ENCODE data around the gene C17orf67. TPM values are rescaled to one million over a fixed set of nuclear protein-coding genes. Genes with fewer than 3 reads are reported as not detected.

Gene C17orf67
- total RNA-seq, 1 donor from 2014 or later = 2.4 TPM

- Mint-ChIP-seq H3K27ac (ENCODE audit: unreplicated experiment) (no peak overlapping the region), H3K36me3 (ENCODE audit: unreplicated experiment) (no peaks in the 10 kb centered on the region), H3K4me1 (ENCODE audit: unreplicated experiment) (no peaks in the 10 kb centered on the region), H3K9me3 (ENCODE audit: unreplicated experiment) (no peaks in the 10 kb centered on the region), H3K4me3 (ENCODE audit: unreplicated experiment) (no peak overlapping the region), H3K27me3 (ENCODE audit: unreplicated experiment) (peaks cover 3% of the 10 kb centered on the region)
- TF ChIP-seq, protein P1, sequence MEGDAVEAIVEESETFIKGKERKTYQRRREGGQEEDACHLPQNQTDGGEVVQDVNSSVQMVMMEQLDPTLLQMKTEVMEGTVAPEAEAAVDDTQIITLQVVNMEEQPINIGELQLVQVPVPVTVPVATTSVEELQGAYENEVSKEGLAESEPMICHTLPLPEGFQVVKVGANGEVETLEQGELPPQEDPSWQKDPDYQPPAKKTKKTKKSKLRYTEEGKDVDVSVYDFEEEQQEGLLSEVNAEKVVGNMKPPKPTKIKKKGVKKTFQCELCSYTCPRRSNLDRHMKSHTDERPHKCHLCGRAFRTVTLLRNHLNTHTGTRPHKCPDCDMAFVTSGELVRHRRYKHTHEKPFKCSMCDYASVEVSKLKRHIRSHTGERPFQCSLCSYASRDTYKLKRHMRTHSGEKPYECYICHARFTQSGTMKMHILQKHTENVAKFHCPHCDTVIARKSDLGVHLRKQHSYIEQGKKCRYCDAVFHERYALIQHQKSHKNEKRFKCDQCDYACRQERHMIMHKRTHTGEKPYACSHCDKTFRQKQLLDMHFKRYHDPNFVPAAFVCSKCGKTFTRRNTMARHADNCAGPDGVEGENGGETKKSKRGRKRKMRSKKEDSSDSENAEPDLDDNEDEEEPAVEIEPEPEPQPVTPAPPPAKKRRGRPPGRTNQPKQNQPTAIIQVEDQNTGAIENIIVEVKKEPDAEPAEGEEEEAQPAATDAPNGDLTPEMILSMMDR (IDR thresholded peaks at IDR 0.05) = no peak
- DNase-seq (ENCODE audit: extremely low spot score, unreplicated experiment) = no peak
These were observed 29.3 kb downstream of the C17orf67 start for GRCh38 chr17:56804454-56804853.

GRCh38 chr17:56803071-56803470, 30.6 kb downstream of the C17orf67 start:
- H3K27ac Mint-ChIP-seq (ENCODE audit: unreplicated experiment) = no peak overlapping the region
- H3K27me3 Mint-ChIP-seq (ENCODE audit: unreplicated experiment) = peaks cover 5% of the 10 kb centered on the region
- H3K4me1 Mint-ChIP-seq (ENCODE audit: unreplicated experiment) = no peaks in the 10 kb centered on the region
- H3K36me3 Mint-ChIP-seq (ENCODE audit: unreplicated experiment) = no peaks in the 10 kb centered on the region
- H3K4me3 Mint-ChIP-seq (ENCODE audit: unreplicated experiment) = no peak overlapping the region
- no peak for DNase-seq (ENCODE audit: extremely low spot score, unreplicated experiment)
- no peaks in the 10 kb centered on the region for H3K9me3 Mint-ChIP-seq (ENCODE audit: unreplicated experiment)
- TF ChIP-seq, protein P1 (IDR thresholded peaks at IDR 0.05) = no peak

DNA sequence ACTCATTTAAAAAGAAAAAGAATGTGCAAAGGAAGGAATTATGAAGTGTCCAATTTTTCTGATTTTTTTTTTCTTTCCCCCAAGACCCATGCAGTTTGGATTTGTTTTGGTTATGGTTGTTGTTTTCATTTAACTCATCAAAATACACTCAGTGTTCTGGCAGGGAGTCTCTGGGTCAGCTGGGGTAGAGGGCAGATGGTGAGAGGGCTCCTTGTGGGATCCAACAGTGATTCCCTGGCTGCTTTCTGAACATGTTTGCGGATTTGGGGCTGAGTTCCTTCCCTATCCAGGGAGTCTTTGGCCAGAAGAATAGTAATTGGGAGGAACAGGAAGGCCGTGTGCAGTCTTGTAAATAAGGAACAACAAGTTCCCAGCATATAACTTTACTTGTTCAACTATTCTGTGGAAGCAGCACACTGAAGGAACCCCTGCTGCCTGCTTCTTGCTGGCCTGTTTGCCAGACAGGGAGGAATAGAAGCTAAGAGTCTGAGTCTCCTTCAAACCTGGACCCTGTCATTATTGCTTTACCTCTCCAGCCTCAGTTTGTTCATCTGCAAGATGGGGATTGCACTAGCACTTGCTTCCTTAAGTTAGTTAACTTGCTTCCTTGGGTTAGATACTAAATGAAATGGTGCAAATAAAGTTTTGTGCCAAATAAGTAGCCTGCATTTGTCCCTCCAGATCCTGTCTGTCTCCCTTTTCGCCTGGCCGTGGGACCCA, 32.1 kb downstream of the C17orf67 start:
- H3K9me3 Mint-ChIP-seq (ENCODE audit: unreplicated experiment) = no peaks in the 10 kb centered on the region
- H3K4me3 Mint-ChIP-seq (ENCODE audit: unreplicated experiment) = no peak overlapping the region
- peaks cover 8% of the 10 kb centered on the region for H3K27me3 Mint-ChIP-seq (ENCODE audit: unreplicated experiment)
- H3K4me1 Mint-ChIP-seq (ENCODE audit: unreplicated experiment) = no peaks in the 10 kb centered on the region
- no peak overlapping the region for H3K27ac Mint-ChIP-seq (ENCODE audit: unreplicated experiment)
- no peaks in the 10 kb centered on the region for H3K36me3 Mint-ChIP-seq (ENCODE audit: unreplicated experiment)
- DNase-seq (ENCODE audit: extremely low spot score, unreplicated experiment) = no peak
- TF ChIP-seq, protein P1 (IDR thresholded peaks at IDR 0.05) = no peak

GRCh38 chr17:56798916-56799315, 34.8 kb downstream of the C17orf67 start:
- no peaks in the 10 kb centered on the region for H3K9me3 Mint-ChIP-seq (ENCODE audit: unreplicated experiment)
- H3K27ac Mint-ChIP-seq (ENCODE audit: unreplicated experiment) = no peak overlapping the region
- peaks cover 8% of the 10 kb centered on the region for H3K27me3 Mint-ChIP-seq (ENCODE audit: unreplicated experiment)
- no peaks in the 10 kb centered on the region for H3K4me1 Mint-ChIP-seq (ENCODE audit: unreplicated experiment)
- H3K36me3 Mint-ChIP-seq (ENCODE audit: unreplicated experiment) = no peaks in the 10 kb centered on the region
- DNase-seq (ENCODE audit: extremely low spot score, unreplicated experiment) = no peak
- TF ChIP-seq, protein P1 (IDR thresholded peaks at IDR 0.05) = no peak
- no peak overlapping the region for H3K4me3 Mint-ChIP-seq (ENCODE audit: unreplicated experiment)

- H3K4me3 Mint-ChIP-seq (ENCODE audit: unreplicated experiment) = no peak overlapping the region
- H3K36me3 Mint-ChIP-seq (ENCODE audit: unreplicated experiment) = no peaks in the 10 kb centered on the region
- peaks cover 8% of the 10 kb centered on the region for H3K27me3 Mint-ChIP-seq (ENCODE audit: unreplicated experiment)
- no peak overlapping the region for H3K27ac Mint-ChIP-seq (ENCODE audit: unreplicated experiment)
- no peaks in the 10 kb centered on the region for H3K4me1 Mint-ChIP-seq (ENCODE audit: unreplicated experiment)
- no peaks in the 10 kb centered on the region for H3K9me3 Mint-ChIP-seq (ENCODE audit: unreplicated experiment)
- DNase-seq (ENCODE audit: extremely low spot score, unreplicated experiment) = no peak
- TF ChIP-seq, protein P1 (IDR thresholded peaks at IDR 0.05) = no peak
These were observed 37.2 kb downstream of the C17orf67 start for GRCh38 chr17:56796536-56796935.
